Stimulated activated CD4-positive, alpha-beta T cell treated with anti-CD3 and anti-CD28 coated beads, Interleukin-12 subunit alpha, Interleukin-12 subunit beta, amount 100 ng/mL, for 4 hours (primary cell): ENCODE results near the gene ERRFI1.
"Not testable (repeated sequence)": the region's sequence is repeated elsewhere in the genome, so short reads cannot be mapped to it uniquely, and the experiment has no call there.

Experiments used
- DNase-seq: peaks from one replicate; pipeline ENCODE4 v3.0.0-alpha.2; 2020

ERRFI1 gene

DNA sequence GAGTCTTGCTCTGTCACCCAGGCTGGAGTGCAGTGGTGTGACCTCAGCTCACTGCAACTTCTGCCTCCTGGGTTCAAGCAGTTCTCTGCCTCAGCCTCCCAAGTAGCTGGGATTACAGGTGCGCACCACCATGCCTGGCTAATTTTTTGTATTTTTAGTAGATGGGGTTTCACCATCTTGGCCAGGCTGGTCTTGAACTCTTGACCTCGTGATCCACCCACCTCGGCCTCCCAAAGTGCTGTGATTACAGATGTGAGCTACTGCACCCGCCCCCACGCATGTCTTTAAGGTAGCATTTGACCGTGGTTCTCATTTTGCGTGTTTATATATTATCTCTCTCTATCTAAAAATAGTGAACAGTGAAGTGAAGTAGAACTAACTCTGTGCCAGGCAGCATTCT lies 62.3 kb downstream of the ERRFI1 start:
- not testable (repeated sequence) for DNase-seq

DNA sequence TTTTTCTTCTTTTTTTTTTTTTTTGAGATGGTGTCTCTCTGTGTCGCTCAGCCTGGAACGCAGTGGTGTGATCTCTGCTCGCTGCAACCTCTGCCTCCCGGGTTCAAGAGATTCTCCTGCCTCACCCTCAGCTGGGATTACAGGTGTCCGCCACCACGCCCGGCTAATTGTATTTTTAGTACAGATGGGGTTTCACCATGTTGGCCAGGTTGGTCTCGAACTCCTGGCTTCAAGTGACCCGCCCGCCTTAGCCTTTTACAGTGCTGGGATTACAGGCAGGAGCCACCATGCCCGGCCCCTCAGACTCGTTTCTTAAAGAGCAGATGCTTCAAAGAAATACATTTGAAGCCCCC lies 62.8 kb downstream of the ERRFI1 start:
- not testable (repeated sequence) for DNase-seq

DNA sequence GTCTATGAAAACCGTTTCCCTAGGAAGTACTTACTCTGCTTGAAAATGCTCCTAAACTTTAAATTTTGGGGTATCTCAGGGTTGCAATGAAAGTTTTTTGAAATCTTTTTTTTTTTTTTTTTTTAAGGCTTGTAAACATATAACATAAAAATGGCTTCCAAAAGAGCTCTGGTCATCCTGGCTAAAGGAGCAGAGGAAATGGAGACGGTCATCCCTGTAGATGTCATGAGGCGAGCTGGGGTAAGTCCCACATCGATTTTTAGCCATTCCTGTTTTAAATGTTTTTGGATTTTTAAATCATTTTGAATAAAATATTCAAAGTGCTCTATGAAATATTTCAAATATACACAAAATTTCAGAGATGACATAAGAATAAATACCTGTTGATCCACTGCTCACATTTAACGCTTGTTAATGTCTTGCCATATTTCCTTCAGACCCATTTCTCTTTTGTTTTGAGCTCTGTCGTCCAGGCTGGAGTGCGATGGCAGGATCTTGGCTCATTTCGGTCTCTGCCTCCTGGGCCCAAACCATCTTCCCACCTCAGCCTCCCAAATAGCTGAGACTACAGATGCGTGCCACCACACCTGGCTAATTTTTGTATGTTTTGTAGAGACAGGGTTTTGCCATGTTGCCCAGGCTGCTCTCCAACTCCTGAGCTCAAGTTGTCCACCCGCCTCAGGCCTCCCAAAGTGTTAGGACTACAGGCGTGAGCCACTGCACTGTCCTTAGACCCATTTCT lies 63.3 kb downstream of the ERRFI1 start:
- no peak for DNase-seq

DNA sequence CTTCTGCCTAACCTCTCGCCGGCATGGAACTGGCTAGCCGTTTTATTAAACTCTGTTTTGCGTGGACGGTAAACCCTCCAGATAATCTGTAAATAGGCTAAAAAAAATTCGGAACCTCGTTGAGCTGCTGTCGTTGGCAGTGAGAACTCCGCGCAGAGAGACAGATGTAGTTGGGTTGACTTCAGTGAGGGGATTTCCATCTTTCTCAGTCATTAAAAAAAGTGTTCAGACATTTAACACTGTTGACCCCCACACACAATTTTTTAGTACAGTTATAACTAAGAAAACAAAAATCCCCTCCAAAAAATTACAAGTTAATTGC lies 64.1 kb downstream of the ERRFI1 start:
- no peak for DNase-seq
